Uterus (tissue), 4 donors: ENCODE measurements around the gene RALGAPB. TPM values are rescaled to one million over a fixed set of nuclear protein-coding genes. Genes with fewer than 3 reads are reported as not detected.

Experiments
- DNase-seq, 2 donors: peaks; one replicate each; pipeline ENCODE4 v3.0.0-alpha.2; 2019 to 2020
- H3K27ac ChIP-seq, 2 donors: fragments of 200-600 bp; sonication (generic); 1 replicate in 1 of 2; 2 replicates in 1 of 2; pipeline ENCODE4 v1.5.1; 2016 to 2018
- H3K27me3 ChIP-seq, 2 donors: fragments of 200-600 bp; sonication (generic); one replicate each; pipeline ENCODE4 v1.5.1; 2018 to 2019; ENCODE audit warnings: control low read depth in 1 of 2
- H3K36me3 ChIP-seq, 2 donors: fragments of 200-600 bp; sonication (generic); one replicate each; pipeline ENCODE4 v1.5.1; 2019; ENCODE audit warnings: control low read depth in 1 of 2
- H3K4me1 ChIP-seq, 2 donors: fragments of 200-600 bp; sonication (generic); one replicate each; pipeline ENCODE4 v1.5.1; 2018 to 2019; ENCODE audit warnings: control low read depth in 1 of 2
- H3K4me3 ChIP-seq, 2 donors: fragments of 200-600 bp; sonication (generic); 1 replicate in 1 of 2; 2 replicates in 1 of 2; pipeline ENCODE4 v1.5.1; 2018 to 2019; ENCODE audit warnings: mild to moderate bottlenecking in 1 of 2
- H3K9me3 ChIP-seq, 2 donors: fragments of 200-600 bp; sonication (generic); one replicate each; pipeline ENCODE4 v1.5.1; 2019; ENCODE audit warnings: control low read depth in 1 of 2
- POLR2A ChIP-seq, 2 donors: fragments of 450-650 bp; IDR thresholded peaks; one replicate each; pipeline ENCODE4 v1.6.1; 2016; ENCODE audit warnings: antibody characterized with exemption in 2 of 2, mild to moderate bottlenecking in 1 of 2, moderate library complexity in 1 of 2
- intact Hi-C: fragments of 100-400 bp; cut with DNase I; formaldehyde crosslinking; loops from one replicate; pipeline ENCODE4 v1.15.1; 2023; ENCODE audit warnings: low total_unique reads
- total RNA-seq, 4 donors: library from RNA; depleted of rRNA in 3 of 4; stranded (reverse); fragments of >200 nt in 3 of 4; gene quantifications; one replicate each; pipeline versions ENCODE4 v1.1.0 to v1.2.4, GENCODE V29; 2014 to 2023
- TF ChIP-seq, protein P1 (sequence below), 4 experiments: fragments of 200-600 bp in 2 of 4; fragments of 450-650 bp in 2 of 4; sonication (generic) in 2 of 4; IDR thresholded peaks; one replicate each; pipeline ENCODE4 v1.5.1; 2016 to 2019; ENCODE audit warnings: antibody characterized with exemption in 4 of 4, mild to moderate bottlenecking in 2 of 4, moderate library complexity in 1 of 4
- donor health status: DM: yes; HTN: yes; CAD: no.

Gene RALGAPB
- total RNA-seq, 4 donors from 2014 or later = 27.4 to 57.0 (median 39.9) TPM

DNA sequence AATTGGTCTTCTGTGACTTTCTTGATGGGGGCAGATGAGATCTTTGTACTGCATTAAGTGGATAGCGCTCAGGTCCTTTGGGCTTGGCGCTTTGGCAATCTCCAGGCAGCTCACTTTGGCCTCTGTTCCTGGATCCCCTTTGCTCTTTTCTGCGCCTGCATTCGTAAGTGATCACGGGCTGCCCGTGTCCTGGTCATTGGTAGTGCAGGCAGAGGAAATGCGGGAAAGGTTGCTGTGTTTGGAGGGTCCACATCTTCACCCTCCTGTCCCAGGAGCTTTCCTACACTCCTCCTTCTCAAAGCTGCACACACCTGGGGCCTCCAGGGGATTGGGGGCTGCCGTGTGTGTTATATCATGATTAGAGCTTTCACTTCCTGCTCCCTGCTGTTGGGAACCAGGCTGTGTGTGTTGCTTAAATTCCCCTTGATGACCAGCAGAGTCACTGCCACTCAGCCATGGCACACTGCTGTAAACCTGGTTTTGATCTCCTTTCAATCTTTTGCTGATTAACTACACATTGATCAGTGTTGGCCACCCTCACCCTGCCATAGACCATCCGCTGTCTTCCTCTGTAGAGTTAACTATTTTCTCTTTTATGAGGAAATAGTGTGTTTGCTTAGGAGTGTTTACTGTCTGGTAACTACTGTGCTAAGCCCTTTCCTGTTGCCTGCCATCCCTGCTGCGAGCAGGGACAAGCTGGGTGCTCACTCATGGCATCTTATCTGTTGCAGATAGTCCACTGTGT, 24.5 kb upstream of the RALGAPB start:
- Histone ChIP-seq H3K9me3 (no peaks in the 10 kb centered on the region), H3K36me3 (no peaks in the 10 kb centered on the region), H3K4me3 (no peak overlapping the region), H3K27me3 (no peaks in the 10 kb centered on the region), H3K27ac (no peak overlapping the region), H3K4me1 (no peaks in the 10 kb centered on the region)
- no peak for TF ChIP-seq POLR2A (IDR thresholded peaks at IDR 0.05)
- TF ChIP-seq, protein P1, sequence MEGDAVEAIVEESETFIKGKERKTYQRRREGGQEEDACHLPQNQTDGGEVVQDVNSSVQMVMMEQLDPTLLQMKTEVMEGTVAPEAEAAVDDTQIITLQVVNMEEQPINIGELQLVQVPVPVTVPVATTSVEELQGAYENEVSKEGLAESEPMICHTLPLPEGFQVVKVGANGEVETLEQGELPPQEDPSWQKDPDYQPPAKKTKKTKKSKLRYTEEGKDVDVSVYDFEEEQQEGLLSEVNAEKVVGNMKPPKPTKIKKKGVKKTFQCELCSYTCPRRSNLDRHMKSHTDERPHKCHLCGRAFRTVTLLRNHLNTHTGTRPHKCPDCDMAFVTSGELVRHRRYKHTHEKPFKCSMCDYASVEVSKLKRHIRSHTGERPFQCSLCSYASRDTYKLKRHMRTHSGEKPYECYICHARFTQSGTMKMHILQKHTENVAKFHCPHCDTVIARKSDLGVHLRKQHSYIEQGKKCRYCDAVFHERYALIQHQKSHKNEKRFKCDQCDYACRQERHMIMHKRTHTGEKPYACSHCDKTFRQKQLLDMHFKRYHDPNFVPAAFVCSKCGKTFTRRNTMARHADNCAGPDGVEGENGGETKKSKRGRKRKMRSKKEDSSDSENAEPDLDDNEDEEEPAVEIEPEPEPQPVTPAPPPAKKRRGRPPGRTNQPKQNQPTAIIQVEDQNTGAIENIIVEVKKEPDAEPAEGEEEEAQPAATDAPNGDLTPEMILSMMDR (IDR thresholded peaks at IDR 0.05) = no peak
- DNase-seq = no peak
- intact Hi-C loops = no loop called here

DNA sequence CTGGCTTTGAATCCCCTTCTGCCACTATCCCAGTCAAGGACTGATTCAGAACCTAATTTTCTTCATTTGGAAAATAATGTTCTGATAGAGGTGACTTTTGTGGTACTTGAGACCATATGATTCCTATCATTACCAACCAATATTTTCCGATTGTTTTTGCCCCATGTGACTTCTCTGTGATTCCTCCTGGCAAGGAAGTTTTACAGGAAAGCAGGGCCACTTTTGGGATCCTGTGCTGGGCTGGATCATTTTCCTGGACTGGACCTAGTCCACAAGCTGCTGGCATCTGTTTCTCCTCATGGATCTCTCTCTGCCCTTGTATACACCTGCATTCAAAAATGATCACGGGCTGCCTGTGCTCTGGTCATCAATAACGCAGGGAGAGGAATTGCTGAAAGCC, 23.6 kb upstream of the RALGAPB start:
- H3K9me3 ChIP-seq = no peaks in the 10 kb centered on the region
- DNase-seq = no peak
- H3K27me3 ChIP-seq = no peaks in the 10 kb centered on the region
- no peak overlapping the region for H3K27ac ChIP-seq
- H3K36me3 ChIP-seq = no peaks in the 10 kb centered on the region
- no peaks in the 10 kb centered on the region for H3K4me1 ChIP-seq
- intact Hi-C loops = no loop called here
- no peak for TF ChIP-seq POLR2A (IDR thresholded peaks at IDR 0.05)
- TF ChIP-seq, protein P1 (IDR thresholded peaks at IDR 0.05) = no peak
- no peak overlapping the region for H3K4me3 ChIP-seq

DNA sequence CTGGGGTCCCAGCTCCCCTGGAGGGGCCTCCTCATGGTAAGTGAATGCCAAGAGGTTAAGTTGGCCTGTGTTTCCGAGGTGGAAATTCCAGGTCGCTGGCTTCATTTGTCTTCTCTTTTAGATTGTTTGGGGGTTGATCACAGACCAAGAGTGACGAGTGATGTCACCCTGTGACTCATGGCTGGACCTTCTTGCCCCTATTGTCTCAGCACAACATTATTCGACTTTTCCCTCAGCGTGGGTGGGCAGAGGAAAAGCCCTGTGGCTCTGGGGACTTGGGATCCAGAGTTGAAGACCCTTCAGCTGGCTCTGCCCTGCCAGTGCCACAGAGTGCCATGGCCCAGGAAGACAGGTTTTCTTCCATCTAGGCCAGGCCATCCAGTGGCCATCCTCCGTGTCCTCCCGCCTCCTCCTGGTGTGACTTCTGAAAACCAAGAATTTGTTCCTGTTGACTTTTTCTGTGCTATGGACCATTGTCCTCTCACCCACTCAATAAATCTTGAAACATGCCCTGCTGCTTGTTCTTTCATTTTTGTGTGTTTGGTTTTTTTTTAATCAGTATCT, 22.1 kb upstream of the RALGAPB start:
- Histone ChIP-seq H3K27me3 (no peaks in the 10 kb centered on the region), H3K4me1 (no peaks in the 10 kb centered on the region), H3K9me3 (no peaks in the 10 kb centered on the region), H3K27ac (no peak overlapping the region), H3K36me3 (no peaks in the 10 kb centered on the region), H3K4me3 (no peak overlapping the region)
- intact Hi-C loops = no loop called here
- TF ChIP-seq POLR2A (IDR thresholded peaks at IDR 0.05) = no peak
- TF ChIP-seq, protein P1 (IDR thresholded peaks at IDR 0.05) = no peak
- no peak for DNase-seq

DNA sequence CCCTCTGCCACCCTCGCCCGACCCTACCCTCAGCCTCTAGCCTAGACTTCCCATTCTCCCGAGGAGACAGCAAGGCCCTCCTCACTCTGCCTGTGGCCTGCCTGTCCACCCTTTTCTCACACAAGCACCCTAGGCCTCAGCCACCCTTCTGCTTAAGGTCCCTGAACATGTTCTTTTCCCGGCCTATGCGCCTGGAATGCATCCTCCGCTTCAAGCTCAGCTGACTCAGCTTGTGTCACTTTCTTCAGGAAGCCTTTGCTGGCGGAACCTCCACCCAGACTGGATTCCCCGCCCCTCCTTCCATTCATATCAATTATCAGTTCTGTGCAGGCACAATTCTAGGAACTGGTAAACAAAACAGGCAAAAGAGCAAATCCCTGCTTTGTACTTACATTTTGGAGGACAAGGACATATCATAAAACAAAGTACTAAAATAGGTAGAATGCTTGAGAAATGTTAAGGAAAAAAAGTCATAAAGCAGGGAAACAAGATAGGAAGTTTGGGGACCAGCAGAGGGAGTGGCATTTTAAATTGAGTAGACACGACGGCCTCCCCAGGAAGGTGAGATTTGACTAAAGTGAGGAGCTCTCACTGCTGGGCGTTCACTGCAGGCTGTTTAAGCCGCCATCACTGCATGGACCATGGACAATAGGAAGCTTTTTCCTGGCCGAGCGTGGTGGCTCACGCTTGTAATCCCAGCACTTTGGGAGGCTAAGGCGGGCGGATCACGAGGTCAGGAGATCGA, 19.6 kb upstream of the RALGAPB start:
- H3K27me3 ChIP-seq = no peaks in the 10 kb centered on the region
- no peaks in the 10 kb centered on the region for H3K36me3 ChIP-seq
- H3K9me3 ChIP-seq = no peaks in the 10 kb centered on the region
- intact Hi-C loops = no loop called here
- DNase-seq = no peak
- H3K4me3 ChIP-seq = no peak overlapping the region
- H3K27ac ChIP-seq = peak overlapping the region; percentile 16 to 44
- H3K4me1 ChIP-seq = no peaks in the 10 kb centered on the region
- TF ChIP-seq, protein P1 (IDR thresholded peaks at IDR 0.05) = no peak
- TF ChIP-seq POLR2A (IDR thresholded peaks at IDR 0.05) = no peak

DNA sequence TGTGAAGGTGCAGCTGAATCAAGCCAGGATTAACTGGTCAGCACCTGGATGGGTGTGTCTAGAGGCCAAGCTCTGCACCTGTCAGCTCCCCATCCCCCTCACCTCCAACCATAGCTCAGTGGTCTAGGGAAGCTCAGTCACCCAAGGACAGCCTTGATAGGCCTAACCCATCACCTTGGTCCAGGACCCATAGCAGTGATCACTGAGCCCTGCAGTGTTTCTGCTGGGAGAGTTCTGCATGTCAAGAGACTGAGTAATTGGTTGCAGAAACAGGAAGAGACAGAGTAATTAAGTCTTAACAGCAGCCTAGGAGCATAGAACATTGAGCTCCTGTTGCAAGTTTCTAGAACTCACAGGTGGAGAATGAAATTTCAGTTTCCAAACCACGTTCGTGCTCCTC, 18.7 kb upstream of the RALGAPB start:
- no peaks in the 10 kb centered on the region for H3K36me3 ChIP-seq
- H3K9me3 ChIP-seq = no peaks in the 10 kb centered on the region
- intact Hi-C loops = no loop called here
- H3K4me3 ChIP-seq = no peak overlapping the region
- no peaks in the 10 kb centered on the region for H3K4me1 ChIP-seq
- H3K27ac ChIP-seq = no peak overlapping the region
- TF ChIP-seq POLR2A (IDR thresholded peaks at IDR 0.05) = no peak
- TF ChIP-seq, protein P1 (IDR thresholded peaks at IDR 0.05) = no peak
- DNase-seq = no peak
- no peaks in the 10 kb centered on the region for H3K27me3 ChIP-seq
